Testis (tissue), 2 donors: Measurements from ENCODE around the gene GNAT1.

ENCODE experiments used
- CTCF ChIP-seq, 3 experiments: fragments of 450-650 bp in 2 of 3; fragments of 200-600 bp in 1 of 3; sonication (generic) in 1 of 3; IDR thresholded peaks; one replicate each; pipeline ENCODE4 v1.5.1; 2016 to 2019; ENCODE audit warnings: antibody characterized with exemption in 3 of 3, mild to moderate bottlenecking in 2 of 3, moderate library complexity in 1 of 3
- POLR2A ChIP-seq: fragments of 450-650 bp; IDR thresholded peaks from one replicate; pipeline ENCODE4 v1.6.1; 2017; ENCODE audit warnings: antibody characterized with exemption, mild to moderate bottlenecking, moderate library complexity

- no peak for TF ChIP-seq CTCF (IDR thresholded peaks at IDR 0.05)
- TF ChIP-seq POLR2A = no peak
These were observed 51.0 kb downstream of the GNAT1 start for GRCh38 chr3:50242381-50242770.
